ENCODE results near the gene TBC1D4.
"Not testable (repeated sequence)": the region's sequence is repeated elsewhere in the genome, so short reads cannot be mapped to it uniquely, and the experiment has no call there.

- not testable (repeated sequence) for TF ChIP-seq CTCF (IDR thresholded peaks at IDR 0.05); ZFX (IDR thresholded peaks at IDR 0.05; ENCODE audit: borderline replicate concordance)
Measured at GRCh38 chr13:75245578-75245977, 236.4 kb downstream of the TBC1D4 start.

All from 22Rv1 (cell line).